Ecto neural progenitor cell (in vitro differentiated cells): ENCODE data around the gene CDCA5.

Source experiments
- DNase-seq: peaks from one replicate; pipeline ENCODE4 v3.0.0-alpha.2; 2018; ENCODE audit warnings: low spot score

The CDCA5 gene

GRCh38 chr11:65107078-65107477 lies 23.2 kb upstream of the CDCA5 start:
- DNase-seq: no peak

GRCh38 chr11:65104628-65105027 lies 20.8 kb upstream of the CDCA5 start:
- no peak for DNase-seq

DNA sequence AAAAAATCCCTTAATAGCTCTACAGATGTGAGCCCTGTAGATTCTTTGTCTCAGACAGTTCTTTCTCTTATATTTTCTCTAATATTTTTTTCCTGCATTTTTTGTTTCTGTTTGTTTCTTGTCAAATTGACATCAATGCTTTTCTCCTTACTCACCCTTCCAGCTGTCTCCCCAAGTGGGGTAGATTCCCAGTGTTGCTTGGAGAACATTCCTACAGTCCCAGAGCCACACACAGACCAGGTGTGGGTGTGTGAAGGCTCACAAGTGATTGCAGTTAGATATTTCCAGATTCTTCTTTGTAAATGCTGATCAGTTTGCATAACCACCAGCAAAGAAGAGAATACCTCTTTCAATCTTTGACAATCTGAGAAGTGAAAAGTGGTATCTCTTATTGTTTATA lies 19.6 kb upstream of the CDCA5 start:
- DNase-seq: no peak

- DNase-seq: no peak
Measured at GRCh38 chr11:65102142-65103095, 18.6 kb upstream of the CDCA5 start.

- no peak for DNase-seq
Measured at GRCh38 chr11:65100674-65101350, 17.0 kb upstream of the CDCA5 start.

DNA sequence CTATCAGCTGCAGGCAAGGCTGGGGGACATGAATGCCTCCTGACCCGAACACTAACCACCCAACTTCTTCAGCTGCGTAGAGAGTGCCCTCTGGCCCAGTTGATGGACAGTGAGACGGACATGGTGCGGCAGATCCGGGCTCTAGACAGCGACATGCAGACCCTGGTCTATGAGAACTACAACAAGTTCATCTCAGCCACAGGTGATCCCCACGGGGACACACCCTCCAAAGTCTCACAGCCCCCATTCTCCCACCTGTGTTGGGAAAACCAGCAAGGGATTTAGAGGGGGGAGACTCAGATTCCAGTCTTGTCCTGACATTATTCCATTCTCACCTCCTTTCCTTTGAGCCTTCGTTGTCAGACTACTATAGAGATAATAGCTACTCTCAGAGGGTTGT lies 13.1 kb upstream of the CDCA5 start:
- no peak for DNase-seq

DNA sequence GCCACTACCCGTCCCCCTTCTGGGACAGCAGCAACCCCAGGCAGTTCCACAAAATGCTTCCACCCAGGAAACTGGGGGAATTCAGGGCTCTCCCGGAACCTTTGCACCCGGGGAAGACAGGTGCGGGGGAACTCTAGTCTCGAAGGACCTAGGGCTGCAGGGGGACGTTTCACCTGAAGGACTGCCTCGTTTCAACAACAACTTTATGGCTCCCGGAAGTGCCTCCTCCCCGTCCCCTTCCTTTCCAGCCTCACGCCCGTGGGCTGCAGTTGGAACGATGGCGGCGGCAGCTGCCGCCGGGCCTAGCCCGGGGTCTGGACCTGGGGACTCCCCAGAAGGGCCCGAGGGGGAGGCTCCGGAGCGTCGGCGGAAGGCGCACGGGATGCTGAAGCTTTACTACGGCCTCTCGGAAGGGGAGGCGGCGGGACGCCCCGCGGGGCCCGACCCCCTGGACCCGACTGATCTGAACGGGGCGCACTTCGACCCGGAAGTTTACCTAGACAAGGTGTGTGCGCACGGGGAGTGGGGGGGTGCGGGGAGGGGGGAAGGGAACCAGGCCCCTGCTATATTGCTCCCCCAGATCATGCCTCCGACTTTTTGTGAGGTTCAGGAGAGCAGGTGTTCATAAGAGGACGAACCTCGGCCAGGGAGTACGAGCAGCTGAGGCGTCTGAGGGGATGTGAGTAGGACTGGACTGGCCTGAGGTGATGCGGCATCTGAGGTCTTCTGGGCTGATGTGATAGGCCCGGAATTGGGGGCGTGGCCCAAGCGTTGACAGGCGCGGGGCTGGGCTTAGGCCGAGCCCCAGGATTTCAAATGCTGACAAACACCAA lies 12.3 kb upstream of the CDCA5 start, which contains the start of gene VPS51:
VPS51 (plus strand) TSS at position 241 of the 833 bp plus-strand sequence; CDS start at position 278, 37 bp downstream.
- DNase-seq: peak; percentile 92

GRCh38 chr11:65095427-65095826 lies 11.6 kb upstream of the CDCA5 start:
- DNase-seq: no peak

GRCh38 chr11:65090628-65091027 lies 6.8 kb upstream of the CDCA5 start:
- no peak for DNase-seq

- DNase-seq: no peak
Measured at GRCh38 chr11:65089621-65090020, 5.8 kb upstream of the CDCA5 start.

DNA sequence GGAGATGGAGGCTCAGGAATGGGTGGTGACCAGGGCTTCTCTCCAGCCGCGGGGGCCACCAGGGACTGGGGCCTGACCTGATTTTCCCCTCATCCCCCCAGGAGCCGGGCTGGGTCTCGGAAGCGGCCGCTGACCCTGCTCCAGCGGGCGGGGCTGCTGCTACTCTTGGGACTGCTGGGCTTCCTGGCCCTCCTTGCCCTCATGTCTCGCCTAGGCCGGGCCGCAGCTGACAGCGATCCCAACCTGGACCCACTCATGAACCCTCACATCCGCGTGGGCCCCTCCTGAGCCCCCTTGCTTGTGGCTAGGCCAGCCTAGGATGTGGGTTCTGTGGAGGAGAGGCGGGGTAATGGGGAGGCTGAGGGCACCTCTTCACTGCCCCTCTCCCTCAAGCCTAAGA lies 4.0 kb upstream of the CDCA5 start:
- no peak for DNase-seq

DNA sequence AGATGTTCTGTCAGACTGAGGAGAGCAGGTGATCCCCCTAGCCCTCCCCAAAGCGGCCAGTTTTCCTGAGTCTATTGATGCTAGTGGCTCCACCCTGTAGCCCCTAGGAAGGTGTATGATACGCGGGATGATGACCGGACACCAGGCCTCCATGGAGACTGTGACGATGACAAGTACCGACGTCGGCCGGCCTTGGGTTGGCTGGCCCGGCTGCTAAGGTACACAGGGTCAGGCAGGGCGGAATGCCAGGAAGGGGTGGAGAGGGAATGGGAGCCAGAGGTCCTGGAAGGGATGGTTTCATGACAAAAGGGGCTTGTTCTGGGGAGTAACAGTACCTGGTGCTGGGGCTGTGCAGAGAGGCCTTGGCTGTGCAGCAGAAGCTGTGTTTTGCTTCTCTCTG lies 3.4 kb upstream of the CDCA5 start:
- no peak for DNase-seq

- no peak for DNase-seq
Measured at GRCh38 chr11:65086809-65087208, 3.0 kb upstream of the CDCA5 start.

DNA sequence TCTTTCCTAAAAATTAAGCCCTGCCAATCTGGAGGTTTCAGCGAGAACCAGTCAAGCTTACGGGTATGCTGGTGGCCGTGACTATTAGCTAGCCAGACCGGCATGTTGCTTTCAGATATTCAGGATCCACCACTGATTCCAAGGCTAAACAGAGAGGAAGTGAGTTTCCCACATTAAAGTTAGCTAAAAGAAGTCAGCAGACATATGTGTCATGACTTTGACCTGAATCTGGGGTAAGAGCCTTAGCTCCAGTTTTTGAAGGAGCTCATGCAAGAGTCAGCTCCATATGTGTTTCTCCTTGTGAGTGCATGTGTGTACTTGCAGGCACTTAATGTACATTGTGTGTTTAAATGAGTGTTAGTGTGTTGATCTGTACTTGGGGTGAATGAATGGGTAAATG lies 1.6 kb upstream of the CDCA5 start:
- DNase-seq: no peak

GRCh38 chr11:65084598-65085375 lies 947 bp upstream of the CDCA5 start:
- DNase-seq: no peak

- DNase-seq: no peak
Measured at GRCh38 chr11:65083134-65083833, 556 bp downstream of the CDCA5 start.

DNA sequence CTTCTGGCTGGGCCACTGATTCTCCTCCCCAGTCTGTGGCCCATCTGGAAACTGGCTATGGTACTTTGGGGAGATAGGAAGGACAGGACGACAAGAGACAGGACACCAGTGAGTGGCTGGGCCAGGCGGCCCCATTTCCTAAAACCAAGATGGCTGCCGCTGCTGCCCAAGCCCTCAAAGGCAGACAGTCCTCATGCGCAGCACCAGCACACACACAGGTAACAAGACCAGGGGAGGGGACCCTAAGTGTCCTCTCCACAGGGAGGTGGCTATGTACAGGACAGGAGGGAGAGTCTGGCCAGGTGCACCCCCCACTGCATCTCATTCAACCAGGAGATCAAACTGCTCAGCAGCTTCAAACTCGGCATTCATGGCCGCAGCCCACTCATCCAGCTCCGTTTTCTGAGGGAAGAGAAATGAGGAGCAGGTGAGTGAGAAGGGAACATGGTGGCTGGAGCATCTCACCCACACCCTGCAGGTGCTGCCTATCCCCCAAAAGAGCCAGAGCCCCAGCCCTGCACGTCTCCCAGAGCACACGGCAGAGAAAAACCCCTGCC lies 5.0 kb downstream of the CDCA5 start:
- DNase-seq: no peak

- no peak for DNase-seq
Measured at GRCh38 chr11:65078151-65078550, 5.7 kb downstream of the CDCA5 start.

DNA sequence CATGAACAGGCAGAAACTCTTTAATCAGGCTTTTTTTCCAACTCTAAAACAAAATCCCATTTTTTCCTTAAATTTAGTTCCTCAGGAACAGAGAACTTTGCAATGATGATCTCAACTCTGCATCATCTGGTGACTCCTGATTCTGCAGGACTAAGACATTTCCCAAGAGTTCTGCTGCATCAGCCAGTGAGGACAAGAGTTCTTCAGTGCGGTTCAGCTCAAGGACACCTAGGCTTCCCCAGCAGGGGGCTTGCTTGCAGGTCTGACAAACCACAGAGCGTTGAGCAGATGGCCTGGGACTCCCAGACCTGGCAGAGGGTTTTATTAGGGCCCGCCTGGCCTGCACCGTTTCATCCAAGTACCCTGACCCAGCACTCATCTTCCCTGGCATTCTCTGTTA lies 6.4 kb downstream of the CDCA5 start:
- no peak for DNase-seq

- DNase-seq: no peak
Measured at GRCh38 chr11:65072631-65072966, 11.2 kb downstream of the CDCA5 start.
